Neuronal stem cell (in vitro differentiated cells): Measurements from ENCODE around the gene PNPLA8.
"Not testable (repeated sequence)": the region's sequence is repeated elsewhere in the genome, so short reads cannot be mapped to it uniquely, and the experiment has no call there.

Experiments used
- DNase-seq: peaks from one replicate; pipeline ENCODE4 v3.0.0-alpha.2; 2013; ENCODE audit warnings: low spot score
- H2AFZ ChIP-seq: one replicate; pipeline ENCODE4 v1.6.1; 2013; ENCODE audit warnings: mild to moderate bottlenecking, low read length, inconsistent platforms
- H2AK5ac ChIP-seq: 2 replicates; pipeline ENCODE4 v1.6.1; 2013; ENCODE audit warnings: low read depth, mild to moderate bottlenecking, inconsistent platforms, low read length, moderate library complexity, mixed read lengths
- H2BK120ac ChIP-seq: 2 replicates; pipeline ENCODE4 v1.6.1; 2013; ENCODE audit warnings: low read depth, mild to moderate bottlenecking, inconsistent platforms, low read length, moderate library complexity, mixed read lengths
- H2BK12ac ChIP-seq: one replicate; pipeline ENCODE4 v1.6.1; 2013; ENCODE audit warnings: low read length, inconsistent platforms
- H2BK15ac ChIP-seq: 2 replicates; pipeline ENCODE4 v1.6.1; 2013; ENCODE audit warnings: mild to moderate bottlenecking, low read length, inconsistent platforms, mixed read lengths
- H2BK5ac ChIP-seq: one replicate; pipeline ENCODE4 v1.6.1; 2013; ENCODE audit warnings: inconsistent platforms, mild to moderate bottlenecking, low read length, moderate library complexity
- H3K14ac ChIP-seq: one replicate; pipeline ENCODE4 v1.6.1; 2013; ENCODE audit warnings: low read length, inconsistent platforms
- H3K18ac ChIP-seq: 2 replicates; pipeline ENCODE4 v1.6.1; 2013; ENCODE audit warnings: low read length, inconsistent platforms
- H3K23ac ChIP-seq: 2 replicates; pipeline ENCODE4 v1.6.1; 2013; ENCODE audit warnings: low read depth, mild to moderate bottlenecking, mixed read lengths, low read length, inconsistent platforms; ENCODE audit not compliant: poor library complexity
- H3K27ac ChIP-seq: replicated peaks from 3 replicates; pipeline ENCODE4 v1.5.1; 2013; ENCODE audit warnings: low read length, inconsistent platforms
- H3K27me3 ChIP-seq, 3 experiments: 2 replicates each; pipeline ENCODE4 v1.6.1; 2013; ENCODE audit warnings: low read length in 3 of 3, mild to moderate bottlenecking in 2 of 3, inconsistent platforms in 1 of 3, low read depth in 1 of 3, mixed read lengths in 1 of 3, moderate library complexity in 1 of 3; ENCODE audit not compliant: control insufficient read depth in 3 of 3, insufficient read depth in 3 of 3
- H3K36me3 ChIP-seq, 2 donors: replicated peaks in 1 of 2; 2 replicates each; pipeline ENCODE4 v1.6.1; 2013; ENCODE audit warnings: low read length in 2 of 2; ENCODE audit not compliant: control insufficient read depth in 2 of 2, insufficient read depth in 2 of 2
- H3K4ac ChIP-seq: 2 replicates; pipeline ENCODE4 v1.6.1; 2013; ENCODE audit warnings: inconsistent platforms, mild to moderate bottlenecking, low read length, moderate library complexity
- H3K4me1 ChIP-seq, 2 donors: 1 replicate in 1 of 2; 2 replicates in 1 of 2; pipeline ENCODE4 v1.6.1; 2013; ENCODE audit warnings: low read length in 2 of 2, low read depth in 1 of 2; ENCODE audit not compliant: control insufficient read depth in 2 of 2, insufficient read depth in 1 of 2
- H3K4me2 ChIP-seq: one replicate; pipeline ENCODE4 v1.6.1; 2013; ENCODE audit warnings: mild to moderate bottlenecking, low read length, inconsistent platforms; ENCODE audit not compliant: insufficient read depth, poor library complexity, severe bottlenecking
- H3K4me3 ChIP-seq, 2 donors: 2 replicates each; pipeline ENCODE4 v1.5.1; 2013; ENCODE audit warnings: low read length in 2 of 2, mild to moderate bottlenecking in 2 of 2, inconsistent platforms in 1 of 2, moderate library complexity in 1 of 2
- H3K79me1 ChIP-seq: one replicate; pipeline ENCODE4 v1.6.1; 2013; ENCODE audit warnings: low read depth, mild to moderate bottlenecking, inconsistent platforms, low read length, moderate library complexity
- H3K9ac ChIP-seq: one replicate; pipeline ENCODE4 v1.6.1; 2013; ENCODE audit warnings: mild to moderate bottlenecking, low read depth, low read length, inconsistent platforms; ENCODE audit not compliant: poor library complexity
- H3K9me3 ChIP-seq, 2 donors: replicated peaks in 1 of 2; 2 replicates each; pipeline versions ENCODE3 to v1.6.1; 2013; ENCODE audit warnings: low read length in 2 of 2, mild to moderate bottlenecking in 2 of 2, inconsistent platforms in 1 of 2, low read depth in 1 of 2, mixed read lengths in 1 of 2, moderate library complexity in 1 of 2; ENCODE audit not compliant: control insufficient read depth in 2 of 2, insufficient read depth in 1 of 2
- H4K8ac ChIP-seq: one replicate; pipeline ENCODE4 v1.6.1; 2013; ENCODE audit warnings: low read depth, mild to moderate bottlenecking, inconsistent platforms, low read length, moderate library complexity
- H4K91ac ChIP-seq: one replicate; pipeline ENCODE4 v1.6.1; 2013; ENCODE audit warnings: low read length, low read depth, mild to moderate bottlenecking, inconsistent platforms; ENCODE audit not compliant: poor library complexity
- WGBS, 2 donors: extraction: QIAGEN DNeasy Blood & Tissue Kit; methylation state at CpG; one replicate each; pipeline ENCODE4 v1.1.7; 2013; ENCODE audit warnings: missing lambda C conversion rate in 2 of 2, mixed read lengths in 1 of 2; ENCODE audit not compliant: insufficient read length in 2 of 2, insufficient replicate concordance in 1 of 2; ENCODE audit errors: extremely low coverage in 2 of 2; 5-methylcytosine and 5-hydroxymethylcytosine counted together

PNPLA8 gene

DNA sequence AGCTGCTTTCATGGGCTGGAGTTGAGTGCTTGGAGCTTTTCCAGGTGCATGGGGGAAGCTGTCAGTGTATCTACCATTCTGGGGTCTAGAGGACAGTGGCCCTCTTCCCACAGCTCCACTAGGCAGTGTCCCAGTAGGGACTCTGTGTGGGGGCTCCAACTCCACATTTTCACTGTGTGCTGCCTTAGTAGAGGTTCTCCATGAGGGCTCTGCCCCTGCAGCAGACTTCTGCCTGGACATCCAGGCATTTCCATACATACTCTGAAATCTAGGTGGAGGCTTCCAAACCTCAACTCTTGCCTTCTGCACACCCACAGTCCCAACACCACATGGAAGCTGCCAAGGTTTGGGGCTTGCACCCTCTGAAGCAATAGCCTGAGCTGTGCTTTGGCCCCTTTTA lies 30.7 kb upstream of the PNPLA8 start:
- not testable (repeated sequence) for H3K23ac ChIP-seq, H3K27ac ChIP-seq, H3K4ac ChIP-seq, H2BK12ac ChIP-seq, H3K14ac ChIP-seq, H3K36me3 ChIP-seq, H3K18ac ChIP-seq, H3K4me3 ChIP-seq, H3K9ac ChIP-seq, DNase-seq, H2BK120ac ChIP-seq, H3K79me1 ChIP-seq, H2AK5ac ChIP-seq, H3K4me1 ChIP-seq, H3K27me3 ChIP-seq, H3K4me2 ChIP-seq, H4K91ac ChIP-seq, H2BK5ac ChIP-seq, H2AFZ ChIP-seq, H4K8ac ChIP-seq, H2BK15ac ChIP-seq
- peaks cover 8 to 21% of the 10 kb centered on the region in 2 donors for H3K9me3 ChIP-seq

DNA sequence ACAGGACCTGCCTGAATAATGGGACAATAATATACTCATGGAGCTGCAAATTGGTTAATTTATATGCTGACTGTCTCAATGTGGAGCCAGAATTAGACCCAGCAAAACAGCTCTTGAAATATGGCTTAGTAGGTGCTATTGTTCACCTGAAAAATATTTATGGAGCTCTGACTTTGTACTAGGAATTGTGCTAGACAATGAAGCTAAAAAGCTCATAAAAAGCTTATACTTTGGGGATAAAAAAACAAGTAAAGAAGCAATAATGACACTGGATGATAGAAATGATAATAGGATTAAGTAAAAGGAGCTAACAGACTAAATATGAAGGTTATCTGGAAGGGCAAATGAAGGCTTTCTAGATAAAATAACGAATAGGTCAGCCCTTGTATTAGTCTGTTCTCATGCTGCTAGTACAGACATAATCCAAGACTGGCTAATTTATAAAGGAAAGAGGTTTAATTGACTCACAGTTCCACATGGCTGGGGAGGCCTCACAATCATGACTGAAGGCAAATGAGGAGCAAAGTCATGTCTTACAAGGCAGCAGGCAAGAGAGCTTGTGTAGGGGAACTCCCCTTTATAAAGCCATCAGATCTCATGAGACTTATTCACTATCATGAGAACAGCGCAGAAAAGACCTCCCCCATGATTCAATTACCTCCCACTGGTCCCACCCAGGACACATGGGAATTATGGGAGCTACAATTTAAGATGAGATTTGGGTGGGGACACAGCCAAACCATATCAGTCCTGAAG lies 22.4 kb upstream of the PNPLA8 start:
- not testable (repeated sequence) for H3K4me2 ChIP-seq, H2BK12ac ChIP-seq, H3K27ac ChIP-seq, H3K9ac ChIP-seq, H3K23ac ChIP-seq, H2AK5ac ChIP-seq, H4K91ac ChIP-seq, H4K8ac ChIP-seq, DNase-seq, H3K36me3 ChIP-seq, H3K9me3 ChIP-seq, H3K79me1 ChIP-seq, H3K4ac ChIP-seq, H2BK120ac ChIP-seq, H3K18ac ChIP-seq, H3K27me3 ChIP-seq, H3K4me1 ChIP-seq, H3K4me3 ChIP-seq, H2AFZ ChIP-seq, H3K14ac ChIP-seq, H2BK15ac ChIP-seq, H2BK5ac ChIP-seq
- WGBS, 2 donors, result no CpG with 5 or more reads among the region's 2 CpGs

- Histone ChIP-seq H2BK120ac (no peak overlapping the region), H3K27ac (no peak overlapping the region), H3K4me3 (no peak overlapping the region), H3K27me3 (no peaks in the 10 kb centered on the region), H4K8ac (no peak overlapping the region), H3K14ac (no peak overlapping the region), H3K18ac (no peak overlapping the region), H3K79me1 (no peaks in the 10 kb centered on the region), H3K4me1 (no peaks in the 10 kb centered on the region), H4K91ac (no peak overlapping the region), H3K4me2 (no peak overlapping the region), H2AK5ac (no peak overlapping the region), H2BK15ac (no peak overlapping the region), H3K36me3 (no peaks in the 10 kb centered on the region), H2BK5ac (no peak overlapping the region), H3K23ac (no peak overlapping the region), H3K9ac (no peak overlapping the region), H3K9me3 (no peaks in the 10 kb centered on the region), H3K4ac (no peak overlapping the region), H2BK12ac (no peak overlapping the region), H2AFZ (no peak overlapping the region)
- DNase-seq, result no peak
- no CpG with 5 or more reads among the region's 2 CpGs for WGBS, 2 donors
These were observed 15.5 kb upstream of the PNPLA8 start for GRCh38 chr7:108541478-108541877.

DNA sequence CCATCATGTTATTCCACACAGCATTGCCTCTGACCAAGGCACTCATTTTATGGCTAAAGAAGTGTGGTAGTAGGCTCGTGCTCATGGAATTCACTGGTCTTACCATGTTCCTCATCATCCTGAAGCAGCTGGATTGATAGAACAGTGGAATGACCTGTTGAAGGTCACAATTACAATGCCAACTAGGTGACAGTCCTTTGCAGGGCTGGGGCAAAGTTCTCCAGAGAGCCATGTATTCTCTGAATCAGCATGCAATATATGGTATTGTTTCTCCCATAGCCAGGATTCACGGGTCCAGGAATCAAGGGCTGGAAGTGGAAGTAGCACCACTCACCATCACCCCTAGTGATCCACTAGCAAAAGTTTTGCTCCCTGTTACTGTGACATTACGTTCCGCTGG lies 12.8 kb upstream of the PNPLA8 start:
- H3K14ac ChIP-seq, H3K36me3 ChIP-seq, H2BK120ac ChIP-seq, H3K79me1 ChIP-seq, H3K4me3 ChIP-seq, H3K27me3 ChIP-seq, H2BK5ac ChIP-seq, H2BK15ac ChIP-seq, H3K23ac ChIP-seq, H3K9me3 ChIP-seq, H3K4me2 ChIP-seq, DNase-seq, H3K27ac ChIP-seq, H3K4ac ChIP-seq, H3K4me1 ChIP-seq, H2BK12ac ChIP-seq, H4K8ac ChIP-seq, H3K9ac ChIP-seq, H4K91ac ChIP-seq, H3K18ac ChIP-seq, H2AK5ac ChIP-seq, H2AFZ ChIP-seq: not testable (repeated sequence)
- no CpG with 5 or more reads among the region's 4 CpGs for WGBS, 2 donors
